Hepatocyte (in vitro differentiated cells): Measurements from ENCODE around the gene CARS2.

Experiments
- EZH2 ChIP-seq: fragments of 200-600 bp; sonication (generic); IDR thresholded peaks from 2 replicates; pipeline ENCODE4 v1.6.1; 2016; ENCODE audit warnings: antibody characterized with exemption, mild to moderate bottlenecking, borderline replicate concordance
- TF ChIP-seq, protein P1 (sequence below): fragments of 200-600 bp; sonication (generic); IDR thresholded peaks from 2 replicates; pipeline ENCODE4 v1.5.1; 2016; ENCODE audit warnings: antibody characterized with exemption, mild to moderate bottlenecking; ENCODE audit not compliant: poor library complexity

DNA sequence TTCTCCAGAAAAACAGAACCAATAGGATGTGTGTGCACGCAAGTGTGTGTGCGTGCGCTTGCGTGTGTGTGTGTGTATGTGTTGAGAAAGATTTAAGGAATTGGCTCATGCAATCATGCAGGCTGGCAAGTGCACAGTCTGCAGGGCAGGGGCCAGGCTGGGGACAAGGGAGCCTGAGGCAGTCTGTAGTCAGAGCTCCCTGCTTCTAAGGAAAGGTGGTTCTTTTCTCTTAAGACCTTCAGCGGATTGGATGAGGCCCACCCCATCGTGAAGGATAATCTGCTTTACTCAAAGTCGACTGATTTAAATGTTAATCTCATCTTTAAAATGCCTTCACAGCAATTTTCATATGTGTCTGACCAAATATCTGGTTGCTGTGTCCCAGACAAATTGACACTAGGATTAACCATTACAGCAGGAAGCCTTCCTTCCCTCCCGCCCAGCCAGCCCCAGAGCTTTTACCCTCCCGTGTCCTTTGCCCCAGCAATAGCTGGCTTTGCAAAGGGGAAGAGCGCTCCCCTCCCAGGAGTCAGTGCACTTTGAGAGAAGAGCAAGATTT lies 105.6 kb downstream of the CARS2 start:
- TF ChIP-seq, protein P1, sequence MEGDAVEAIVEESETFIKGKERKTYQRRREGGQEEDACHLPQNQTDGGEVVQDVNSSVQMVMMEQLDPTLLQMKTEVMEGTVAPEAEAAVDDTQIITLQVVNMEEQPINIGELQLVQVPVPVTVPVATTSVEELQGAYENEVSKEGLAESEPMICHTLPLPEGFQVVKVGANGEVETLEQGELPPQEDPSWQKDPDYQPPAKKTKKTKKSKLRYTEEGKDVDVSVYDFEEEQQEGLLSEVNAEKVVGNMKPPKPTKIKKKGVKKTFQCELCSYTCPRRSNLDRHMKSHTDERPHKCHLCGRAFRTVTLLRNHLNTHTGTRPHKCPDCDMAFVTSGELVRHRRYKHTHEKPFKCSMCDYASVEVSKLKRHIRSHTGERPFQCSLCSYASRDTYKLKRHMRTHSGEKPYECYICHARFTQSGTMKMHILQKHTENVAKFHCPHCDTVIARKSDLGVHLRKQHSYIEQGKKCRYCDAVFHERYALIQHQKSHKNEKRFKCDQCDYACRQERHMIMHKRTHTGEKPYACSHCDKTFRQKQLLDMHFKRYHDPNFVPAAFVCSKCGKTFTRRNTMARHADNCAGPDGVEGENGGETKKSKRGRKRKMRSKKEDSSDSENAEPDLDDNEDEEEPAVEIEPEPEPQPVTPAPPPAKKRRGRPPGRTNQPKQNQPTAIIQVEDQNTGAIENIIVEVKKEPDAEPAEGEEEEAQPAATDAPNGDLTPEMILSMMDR = no peak
- TF ChIP-seq EZH2 = no peak
